ENCODE data around the gene RGL3.

Gene RGL3

DNA sequence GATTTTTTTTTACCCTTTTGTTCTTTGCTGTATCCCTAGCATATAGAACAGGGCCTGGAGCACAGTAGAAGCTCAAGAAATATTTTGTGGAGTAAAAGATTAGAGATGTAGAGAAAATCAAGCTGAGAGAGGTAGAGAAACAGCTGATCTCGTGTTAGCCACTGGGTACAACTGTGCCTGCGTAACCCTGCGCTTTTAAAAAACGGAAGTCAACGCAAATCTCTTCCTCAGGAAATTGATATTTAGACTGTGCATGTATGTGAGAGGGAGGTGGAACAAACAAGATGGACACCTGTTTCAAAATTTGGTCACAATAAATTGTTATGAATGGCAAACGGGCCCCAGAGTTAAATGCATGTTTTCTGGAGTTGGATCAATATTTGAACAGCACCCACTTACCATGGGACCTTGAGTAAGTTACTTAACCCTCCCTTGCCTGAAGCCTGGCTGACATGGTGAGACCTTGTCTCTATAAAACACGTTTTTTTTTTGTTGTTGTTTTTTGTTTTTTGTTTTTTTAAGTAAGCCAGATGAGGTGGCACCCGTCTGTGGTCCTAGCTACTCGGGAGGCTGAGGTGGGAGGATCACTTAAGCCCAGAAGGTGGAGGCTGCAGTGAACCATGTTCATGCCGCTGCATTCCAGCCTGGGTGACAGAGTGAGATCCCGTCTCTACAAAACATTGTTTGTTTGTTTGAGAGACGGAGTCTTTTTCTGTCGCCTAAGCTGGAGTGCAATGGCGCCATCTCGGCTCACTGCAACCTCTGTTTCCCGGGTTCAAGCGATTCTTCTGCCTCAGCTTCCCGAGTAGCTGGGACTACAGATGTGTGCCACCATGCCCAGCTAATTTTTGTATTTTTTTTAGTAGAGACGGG is 31.7 kb downstream of the RGL3 start:
- H3K4me3 ChIP-seq (ENCODE audit: low read depth, low read length): no peak overlapping the region
- no peak for DNase-seq
- no peaks in the 10 kb centered on the region for H3K36me3 ChIP-seq
- H3K9me3 ChIP-seq: no peaks in the 10 kb centered on the region
- no peaks in the 10 kb centered on the region for H3K27me3 ChIP-seq
- no peaks in the 10 kb centered on the region for H3K4me1 ChIP-seq
- TF ChIP-seq, protein P1, sequence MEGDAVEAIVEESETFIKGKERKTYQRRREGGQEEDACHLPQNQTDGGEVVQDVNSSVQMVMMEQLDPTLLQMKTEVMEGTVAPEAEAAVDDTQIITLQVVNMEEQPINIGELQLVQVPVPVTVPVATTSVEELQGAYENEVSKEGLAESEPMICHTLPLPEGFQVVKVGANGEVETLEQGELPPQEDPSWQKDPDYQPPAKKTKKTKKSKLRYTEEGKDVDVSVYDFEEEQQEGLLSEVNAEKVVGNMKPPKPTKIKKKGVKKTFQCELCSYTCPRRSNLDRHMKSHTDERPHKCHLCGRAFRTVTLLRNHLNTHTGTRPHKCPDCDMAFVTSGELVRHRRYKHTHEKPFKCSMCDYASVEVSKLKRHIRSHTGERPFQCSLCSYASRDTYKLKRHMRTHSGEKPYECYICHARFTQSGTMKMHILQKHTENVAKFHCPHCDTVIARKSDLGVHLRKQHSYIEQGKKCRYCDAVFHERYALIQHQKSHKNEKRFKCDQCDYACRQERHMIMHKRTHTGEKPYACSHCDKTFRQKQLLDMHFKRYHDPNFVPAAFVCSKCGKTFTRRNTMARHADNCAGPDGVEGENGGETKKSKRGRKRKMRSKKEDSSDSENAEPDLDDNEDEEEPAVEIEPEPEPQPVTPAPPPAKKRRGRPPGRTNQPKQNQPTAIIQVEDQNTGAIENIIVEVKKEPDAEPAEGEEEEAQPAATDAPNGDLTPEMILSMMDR (IDR thresholded peaks at IDR 0.05; ENCODE audit: low read depth, low read length): no peak

DNA sequence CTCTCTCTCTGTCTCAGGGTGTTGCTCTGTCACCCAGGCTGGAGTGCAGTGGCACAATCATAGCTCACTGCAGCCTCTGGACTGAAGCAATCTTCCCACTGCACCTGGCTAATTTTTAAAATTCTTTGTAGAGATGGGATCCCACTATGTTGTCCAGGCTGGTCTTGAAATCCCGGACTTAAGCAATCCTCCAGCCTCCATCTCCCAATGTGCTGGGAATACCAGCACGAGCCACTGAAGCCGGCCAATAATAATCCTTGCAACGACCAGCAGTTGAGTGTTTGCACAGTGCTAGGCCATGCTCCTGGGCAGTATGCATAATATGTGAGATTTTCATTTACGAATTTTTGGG is 34.4 kb downstream of the RGL3 start:
- no peaks in the 10 kb centered on the region for H3K36me3 ChIP-seq
- no peaks in the 10 kb centered on the region for H3K4me1 ChIP-seq
- TF ChIP-seq, protein P1 (IDR thresholded peaks at IDR 0.05; ENCODE audit: low read depth, low read length): no peak
- DNase-seq: no peak
- H3K9me3 ChIP-seq: no peaks in the 10 kb centered on the region
- no peaks in the 10 kb centered on the region for H3K27me3 ChIP-seq
- no peak overlapping the region for H3K4me3 ChIP-seq (ENCODE audit: low read depth, low read length)

DNA sequence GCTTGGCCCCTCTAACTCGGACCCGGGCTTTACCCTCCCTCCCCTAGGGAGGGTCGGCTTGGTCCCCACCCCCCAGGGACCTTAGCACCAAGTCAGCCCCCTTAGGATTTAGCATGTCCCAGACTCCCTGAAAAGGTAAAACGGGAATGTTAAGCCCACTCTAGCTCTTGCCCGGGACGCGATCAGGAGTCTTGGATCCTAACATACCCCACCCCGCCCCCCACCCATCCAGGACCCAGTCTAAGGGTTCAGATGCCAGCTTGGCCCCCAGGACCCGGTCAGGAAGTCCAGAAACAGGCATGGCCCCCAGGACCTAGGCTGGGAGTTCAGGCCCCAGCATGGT is 35.4 kb downstream of the RGL3 start:
- DNase-seq: no peak
- H3K4me3 ChIP-seq (ENCODE audit: low read depth, low read length): peak overlapping the region; percentile 73
- no peaks in the 10 kb centered on the region for H3K4me1 ChIP-seq
- H3K36me3 ChIP-seq: no peaks in the 10 kb centered on the region
- H3K9me3 ChIP-seq: no peaks in the 10 kb centered on the region
- no peaks in the 10 kb centered on the region for H3K27me3 ChIP-seq
- TF ChIP-seq, protein P1 (IDR thresholded peaks at IDR 0.05; ENCODE audit: low read depth, low read length): no peak

DNA sequence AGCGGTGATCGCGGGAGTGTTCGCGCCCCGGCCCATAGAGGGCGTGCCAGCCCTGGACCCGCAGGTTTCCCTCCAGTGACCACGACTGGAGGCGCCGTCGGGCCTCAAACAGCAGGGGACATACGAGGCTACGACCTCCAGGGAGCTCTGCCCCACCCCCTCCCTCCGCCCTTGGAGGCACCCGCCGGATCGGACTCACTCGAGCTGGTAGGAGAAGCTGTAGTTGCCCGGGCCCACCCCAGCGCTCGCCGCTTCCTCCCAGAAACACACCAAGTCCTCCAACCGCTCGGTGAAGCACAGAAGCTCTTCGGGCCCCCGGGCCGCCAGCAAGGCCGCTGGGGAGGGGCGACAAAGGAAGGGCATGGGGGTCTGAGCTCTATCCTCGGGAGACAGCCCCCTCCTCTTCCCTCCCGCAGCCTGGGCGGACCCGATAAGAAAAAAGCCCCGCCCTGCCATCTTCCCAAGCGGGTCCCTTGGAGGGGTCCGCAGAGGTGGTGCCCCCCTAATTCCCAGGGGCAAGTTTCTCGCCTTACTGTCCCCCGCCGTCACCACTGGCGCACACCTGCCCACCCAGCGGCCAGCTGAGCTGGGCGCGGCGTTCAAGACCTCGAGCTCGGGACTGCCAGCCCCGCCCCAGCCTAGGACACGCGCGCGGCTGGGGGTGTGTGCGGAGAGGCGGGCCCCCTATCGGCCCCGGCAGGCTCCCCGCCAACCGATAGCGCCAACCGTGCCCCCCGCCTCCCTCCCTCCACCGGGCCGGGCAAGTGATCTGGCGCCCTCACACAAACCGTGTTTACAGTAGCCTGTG is 36.0 kb downstream of the RGL3 start:
- peak overlapping the region; percentile 73 for H3K4me3 ChIP-seq (ENCODE audit: low read depth, low read length)
- no peaks in the 10 kb centered on the region for H3K4me1 ChIP-seq
- peak; percentile 66 for DNase-seq

DNA sequence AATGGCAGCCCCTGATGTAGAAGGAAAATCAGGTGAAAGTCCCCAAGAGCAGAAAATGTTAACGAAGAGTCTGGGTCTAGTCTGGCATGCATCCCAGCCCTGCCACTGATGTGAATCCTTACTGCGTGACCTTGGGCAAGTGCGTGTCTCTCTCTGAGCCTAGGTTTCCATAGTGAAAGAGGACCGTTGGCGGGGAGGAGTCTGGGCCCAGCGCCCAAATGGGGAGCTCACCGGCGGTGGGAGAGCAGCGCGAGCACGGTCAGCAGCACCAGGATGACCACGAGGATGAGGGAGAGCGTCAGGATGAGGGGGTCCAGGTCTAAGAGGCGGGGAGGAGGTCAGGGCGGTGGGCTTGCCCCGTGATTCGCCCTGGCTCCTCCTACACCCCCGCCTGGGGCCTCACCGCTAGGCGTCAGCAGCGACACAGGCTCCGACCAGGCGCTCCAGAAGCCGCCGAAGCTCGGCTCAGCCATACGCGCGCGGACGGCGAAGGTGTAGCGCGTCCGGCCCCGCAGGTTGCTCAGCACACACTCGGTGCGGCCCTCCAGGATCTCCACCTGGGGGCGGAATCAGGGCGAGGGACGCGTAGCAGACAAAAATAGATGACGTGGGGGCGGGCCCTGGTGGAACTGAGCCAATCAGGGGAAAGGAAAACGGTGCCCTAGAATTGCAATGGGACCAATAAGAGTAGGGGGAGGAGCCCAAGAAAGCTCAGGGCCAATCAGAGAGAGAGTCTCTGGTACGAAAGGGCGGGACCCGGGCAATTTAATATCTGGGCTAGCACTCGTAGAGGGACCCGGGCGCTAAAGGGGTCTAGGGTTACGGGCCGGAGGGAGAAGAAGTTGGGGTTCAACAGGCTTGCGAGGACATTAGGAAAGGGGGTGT is 38.2 kb downstream of the RGL3 start:
- peak; percentile 96 for DNase-seq
- Histone ChIP-seq H3K9me3 (no peaks in the 10 kb centered on the region), H3K27me3 (no peaks in the 10 kb centered on the region), H3K36me3 (no peaks in the 10 kb centered on the region), H3K4me3 (ENCODE audit: low read depth, low read length) (peak overlapping the region; percentile 53), H3K4me1 (peaks cover 3% of the 10 kb centered on the region; the same call in 1 of the 2 replicates)
- TF ChIP-seq, protein P1 (IDR thresholded peaks at IDR 0.05; ENCODE audit: low read depth, low read length): peak; percentile 67

More for the DNA sequence above, 36.0 kb downstream of the RGL3 start:
- TF ChIP-seq, protein P1 (IDR thresholded peaks at IDR 0.05; ENCODE audit: low read depth, low read length): peak; percentile 57
- Histone ChIP-seq H3K36me3 (no peaks in the 10 kb centered on the region), H3K27me3 (no peaks in the 10 kb centered on the region), H3K9me3 (no peaks in the 10 kb centered on the region)
